H1 (cell line): ENCODE results near the gene CD63.

Source experiments
- CEBPB ChIP-seq: IDR thresholded peaks from 2 replicates; pipeline ENCODE4 v1.6.1; 2012; ENCODE audit warnings: low read depth, low read length
- CHD2 ChIP-seq: IDR thresholded peaks from 2 replicates; pipeline ENCODE4 v1.6.1; 2012; ENCODE audit warnings: low read length, improper control_type of control experiment
- CTCF ChIP-seq, 3 experiments: IDR thresholded peaks; 1 replicate in 2 of 3; 2 replicates in 1 of 3; pipeline versions ENCODE4 v1.5.1 to v1.6.1; 2011; ENCODE audit warnings: low read length in 3 of 3, mild to moderate bottlenecking in 3 of 3, inconsistent platforms in 2 of 3, low read depth in 1 of 3, moderate library complexity in 1 of 3; ENCODE audit not compliant: insufficient read depth in 1 of 3; ENCODE audit errors: control extremely low read depth in 1 of 3
- E2F6 ChIP-seq: IDR thresholded peaks from 2 replicates; pipeline ENCODE4 v1.6.1; 2012; ENCODE audit warnings: inconsistent platforms
- EP300 ChIP-seq, 2 experiments: IDR thresholded peaks; 1 replicate in 1 of 2; 2 replicates in 1 of 2; pipeline ENCODE4 v1.6.1; 2011 to 2012; ENCODE audit warnings: low read depth in 2 of 2, low read length in 2 of 2, mild to moderate bottlenecking in 2 of 2, borderline replicate concordance in 1 of 2, inconsistent platforms in 1 of 2, moderate library complexity in 1 of 2
- GTF2F1 ChIP-seq: IDR thresholded peaks from 2 replicates; pipeline ENCODE4 v1.6.1; 2012; ENCODE audit warnings: low read depth, low read length, improper control_type of control experiment, borderline replicate concordance
- HDAC2 ChIP-seq, 2 experiments: fragments of 300-600 bp in 1 of 2; sonication (generic) in 1 of 2; IDR thresholded peaks; 2 replicates each; pipeline ENCODE4 v1.6.1; 2011 to 2012; ENCODE audit warnings: low read depth in 2 of 2, low read length in 2 of 2, mild to moderate bottlenecking in 2 of 2, moderate library complexity in 2 of 2, borderline replicate concordance in 1 of 2, inconsistent platforms in 1 of 2
- JUND ChIP-seq: IDR thresholded peaks from 2 replicates; pipeline ENCODE4 v1.6.1; 2011; ENCODE audit warnings: mild to moderate bottlenecking, improper control_type of control experiment, low read length
- KDM5A ChIP-seq: fragments of 200-600 bp; IDR thresholded peaks from 2 replicates; pipeline ENCODE4 v1.7.1; 2012; ENCODE audit warnings: mild to moderate bottlenecking, low read length, inconsistent platforms, mixed read lengths
- NANOG ChIP-seq: IDR thresholded peaks from 2 replicates; pipeline ENCODE4 v1.6.1; 2011; ENCODE audit warnings: low read length, low read depth, mild to moderate bottlenecking, inconsistent platforms; ENCODE audit not compliant: insufficient read depth, poor library complexity, severe bottlenecking
- NRF1 ChIP-seq: IDR thresholded peaks from 2 replicates; pipeline ENCODE4 v1.6.1; 2011; ENCODE audit warnings: mild to moderate bottlenecking, low read depth, low read length, improper control_type of control experiment
- POLR2AphosphoS5 ChIP-seq: IDR thresholded peaks from 2 replicates; pipeline ENCODE4 v1.6.1; 2011; ENCODE audit warnings: low read depth, low read length
- RAD21 ChIP-seq, 2 experiments: IDR thresholded peaks in 1 of 2; conservative IDR thresholded peaks in 1 of 2; 2 replicates each; pipeline ENCODE4 v1.6.1; 2011; ENCODE audit warnings: low read depth in 2 of 2, low read length in 2 of 2, improper control_type of control experiment in 1 of 2, inconsistent platforms in 1 of 2, mild to moderate bottlenecking in 1 of 2, moderate library complexity in 1 of 2

GRCh38 chr12:55733021-55733555, 4.3 kb upstream of the CD63 start:
- TF ChIP-seq JUND (no peak), CTCF (IDR thresholded peaks at IDR 0.05; ENCODE audit: control extremely low read depth in 1 of 3, insufficient read depth in 1 of 3, low read depth in 1 of 3, low read length in 3 of 3) (no peak), GTF2F1 (no peak), HDAC2 (IDR thresholded peaks at IDR 0.05; ENCODE audit: borderline replicate concordance in 1 of 2, low read depth in 2 of 2, low read length in 2 of 2) (no peak), EP300 (IDR thresholded peaks at IDR 0.05; ENCODE audit: borderline replicate concordance in 1 of 2, low read depth in 2 of 2, low read length in 2 of 2) (no peak), E2F6 (no peak), CHD2 (no peak), KDM5A (no peak), POLR2AphosphoS5 (no peak), NANOG (no peak), CEBPB (no peak), NRF1 (no peak), RAD21 (IDR thresholded peaks at IDR 0.05 in 1 of 2, conservative IDR thresholded peaks at IDR 0.05 in 1 of 2; ENCODE audit: low read depth in 2 of 2, low read length in 2 of 2) (no peak)
